Mucosa of descending colon (tissue), 3 donors: ENCODE measurements around the gene COMT. TPM values are rescaled to one million over a fixed set of nuclear protein-coding genes. Genes with fewer than 3 reads are reported as not detected.
A peak's percentile ranks its signal among the peaks of the same experiment; 100 is the strongest.

ENCODE experiments used
- ATAC-seq: fragments of 200-7000 bp; cut with Tn5 transposase; one replicate; pipeline ENCODE4 v1.9.1; 2020; ENCODE audit warnings: mild to moderate bottlenecking, moderate library complexity
- DNase-seq, 3 donors: peaks; one replicate each; pipeline ENCODE4 v3.0.0-alpha.2; 2020
- H3K36me3 ChIP-seq: fragments of 200-600 bp; one replicate; pipeline ENCODE4 v1.8.0; 2021; ENCODE audit warnings: low read depth, mild to moderate bottlenecking
- H3K4me1 ChIP-seq: fragments of 200-600 bp; one replicate; pipeline ENCODE4 v1.8.0; 2021; ENCODE audit warnings: low read depth, mild to moderate bottlenecking
- H3K4me3 ChIP-seq: fragments of 200-600 bp; one replicate; pipeline ENCODE4 v1.8.0; 2021; ENCODE audit warnings: mild to moderate bottlenecking
- H3K9me3 ChIP-seq: fragments of 200-600 bp; one replicate; pipeline ENCODE4 v1.8.0; 2021; ENCODE audit warnings: mild to moderate bottlenecking
- CTCF ChIP-seq: fragments of 200-600 bp; IDR thresholded peaks from one replicate; pipeline ENCODE4 v1.8.0; 2022; ENCODE audit warnings: antibody characterized with exemption, mild to moderate bottlenecking
- intact Hi-C, 2 donors: fragments of 100-400 bp; cut with DNase I in 1 of 2; cut with micrococcal nuclease in 1 of 2; formaldehyde crosslinking; loops; one replicate each; pipeline versions ENCODE4 v1.11.0 to v1.11.1; 2022; cut with DNase I, micrococcal nuclease
- total RNA-seq, 3 donors: library from RNA; stranded (reverse); fragmentation: NEBNext Ultra II Directional in 2 of 3; extraction: Animal tissue kit (Norgen Biotek cat#: 25700) in 2 of 3; gene quantifications; one replicate each; pipeline versions ENCODE4 v1.2.1 to v1.2.4, GENCODE V29; 2021 to 2023
- donor health status: DM: no; HTN: no; CAD: no; lungs with moderate emphysema.
- donor health status: DM: no; HTN: no; CAD: no.
- donor health status: DM: no; HTN: yes; CAD: no.

Gene COMT
- total RNA-seq, 3 donors from 2014 or later = 61.2 to 88.7 (median 70.7) TPM

GRCh38 chr22:20012741-20013331 is 71.3 kb downstream of the COMT start:
- ATAC-seq (no peak), DNase-seq (peak in 2 of 3 donors; percentile 14 to 42)
- intact Hi-C loops = loop anchor here in 1 of 2 donors (5.0 kb wide), 1 partner anchor 41 kb away; no protein-coding TSS in a partner anchor
- Histone ChIP-seq H3K4me1 (peaks cover 12% of the 10 kb centered on the region), H3K36me3 (no peaks in the 10 kb centered on the region), H3K4me3 (no peak overlapping the region), H3K9me3 (no peaks in the 10 kb centered on the region)
- TF ChIP-seq CTCF = no peak

GRCh38 chr22:20013382-20013871 is 71.9 kb downstream of the COMT start:
- H3K36me3 ChIP-seq = no peaks in the 10 kb centered on the region
- H3K9me3 ChIP-seq = no peaks in the 10 kb centered on the region
- no peak for ATAC-seq
- intact Hi-C loops = loop anchor here in 1 of 2 donors (5.0 kb wide), 1 partner anchor 41 kb away; no protein-coding TSS in a partner anchor
- H3K4me1 ChIP-seq = peaks cover 12% of the 10 kb centered on the region
- DNase-seq = peak; percentile 50 to 57 (median 55)
- H3K4me3 ChIP-seq = no peak overlapping the region
- peak; percentile 13 for TF ChIP-seq CTCF

- peak; percentile 62 for ATAC-seq
- H3K36me3 ChIP-seq = no peaks in the 10 kb centered on the region
- H3K4me3 ChIP-seq = no peak overlapping the region
- no peak for TF ChIP-seq CTCF
- H3K4me1 ChIP-seq = peaks cover 12% of the 10 kb centered on the region
- peak; percentile 41 to 63 (median 53) for DNase-seq
- intact Hi-C loops = loop anchor here (2.0 to 5.0 kb wide), 2 partner anchors 42 to 44 kb away; no protein-coding TSS in a partner anchor
- H3K9me3 ChIP-seq = no peaks in the 10 kb centered on the region
These were observed 73.1 kb downstream of the COMT start for GRCh38 chr22:20014526-20015186.

GRCh38 chr22:20015187-20015625 is 73.6 kb downstream of the COMT start:
- intact Hi-C loops = loop anchor here in 1 of 2 donors (2.0 kb wide), 1 partner anchor 44 kb away; no protein-coding TSS in a partner anchor
- ATAC-seq (no peak), DNase-seq (peak in 2 of 3 donors; percentile 25 to 40)
- Histone ChIP-seq H3K4me3 (no peak overlapping the region), H3K36me3 (no peaks in the 10 kb centered on the region), H3K4me1 (peaks cover 12% of the 10 kb centered on the region), H3K9me3 (no peaks in the 10 kb centered on the region)
- TF ChIP-seq CTCF = no peak

GRCh38 chr22:20015971-20016733 is 74.6 kb downstream of the COMT start:
- Histone ChIP-seq H3K4me3 (peak overlapping the region; percentile 51), H3K9me3 (no peaks in the 10 kb centered on the region), H3K4me1 (peaks cover 12% of the 10 kb centered on the region), H3K36me3 (no peaks in the 10 kb centered on the region)
- intact Hi-C loops = loop anchor here in 1 of 2 donors (2.0 kb wide), 1 partner anchor 45 kb away; no protein-coding TSS in a partner anchor
- TF ChIP-seq CTCF = no peak
- ATAC-seq = no peak
- peak; percentile 47 to 69 (median 63) for DNase-seq
